Activated T-cell treated with anti-CD3 and anti-CD28 coated beads, Interleukin-2, amount 50 U/mL, for 48 hours (primary cell): ENCODE data around the gene FAM25G.
"Not testable (repeated sequence)": the region's sequence is repeated elsewhere in the genome, so short reads cannot be mapped to it uniquely, and the experiment has no call there.

Source experiments
- DNase-seq, 2 experiments: peaks; one replicate each; pipeline ENCODE4 v3.0.0-alpha.2; 2020

FAM25G gene

GRCh38 chr10:47462577-47463358, 28.7 kb downstream of the FAM25G start:
- not testable (repeated sequence) for DNase-seq

GRCh38 chr10:47461261-47461687, 30.2 kb downstream of the FAM25G start:
- DNase-seq = peak; percentile 42 to 52

GRCh38 chr10:47458466-47459154, 32.9 kb downstream of the FAM25G start:
- no peak for DNase-seq

GRCh38 chr10:47457826-47458225, 33.7 kb downstream of the FAM25G start:
- DNase-seq = no peak

GRCh38 chr10:47457528-47457820, 34.0 kb downstream of the FAM25G start:
- DNase-seq = no peak

- DNase-seq = no peak
Measured at GRCh38 chr10:47456794-47457527, 34.5 kb downstream of the FAM25G start.

- no peak for DNase-seq
Measured at GRCh38 chr10:47456079-47456785, 35.3 kb downstream of the FAM25G start.

GRCh38 chr10:47455350-47456078, 36.0 kb downstream of the FAM25G start:
- DNase-seq = not testable (repeated sequence)

GRCh38 chr10:47454780-47455058, 36.8 kb downstream of the FAM25G start:
- DNase-seq = no peak

GRCh38 chr10:47454008-47454779, 37.3 kb downstream of the FAM25G start:
- no peak for DNase-seq

- DNase-seq = no peak
Measured at GRCh38 chr10:47453141-47454007, 38.1 kb downstream of the FAM25G start.

GRCh38 chr10:47452495-47453140, 38.9 kb downstream of the FAM25G start:
- DNase-seq = no peak

GRCh38 chr10:47451998-47452494, 39.5 kb downstream of the FAM25G start:
- DNase-seq = no peak

- DNase-seq = no peak
Measured at GRCh38 chr10:47451273-47451997, 40.1 kb downstream of the FAM25G start.

GRCh38 chr10:47450442-47450841, 41.1 kb downstream of the FAM25G start:
- no peak for DNase-seq

- DNase-seq = no peak
Measured at GRCh38 chr10:47449979-47450378, 41.5 kb downstream of the FAM25G start.

- DNase-seq = no peak
Measured at GRCh38 chr10:47449102-47449978, 42.2 kb downstream of the FAM25G start.

GRCh38 chr10:47447705-47448104, 43.8 kb downstream of the FAM25G start:
- no peak for DNase-seq
